ENCODE data around the gene PDXP. TPM values are rescaled to one million over a fixed set of nuclear protein-coding genes. Genes with fewer than 3 reads are reported as not detected.

The PDXP gene
- total and polyA plus RNA-seq, 2 of the 4 experiments (the other 2 are of a cell fraction), result 5.4 to 24.1 TPM

GRCh38 chr22:37675930-37676735 lies 17.6 kb downstream of the PDXP start:
- Histone ChIP-seq H3K27ac (ENCODE audit: insufficient read depth, low read length) (peak overlapping the region; percentile 98), H2BK5ac (ENCODE audit: low read depth, low read length, poor library complexity, severe bottlenecking) (peak overlapping the region; percentile 98), H2AFZ (replicated peaks; ENCODE audit: low read length, poor library complexity) (peak overlapping the region; percentile 77), H3K79me1 (ENCODE audit: low read depth in 1 of 2, low read length in 2 of 2) (peaks cover 12 to 62% of the 10 kb centered on the region in 2 experiments; a peak in 3 of 4 replicates), H3K9ac (ENCODE audit: low read depth, low read length) (peak overlapping the region; percentile 97), H3K4me1 (ENCODE audit: control insufficient read depth, insufficient read depth, low read length) (peaks cover 15% of the 10 kb centered on the region), H3K18ac (ENCODE audit: low read depth, low read length) (peak overlapping the region; percentile 87), H3K9me3 (ENCODE audit: control insufficient read depth, insufficient read depth, low read length) (no peaks in the 10 kb centered on the region), H3K36me3 (ENCODE audit: control insufficient read depth, insufficient read depth, low read length) (peaks cover 28% of the 10 kb centered on the region), H2BK15ac (ENCODE audit: low read depth, low read length) (0 out of 3 replicates have a peak overlapping the region, but pooled peaks have one; percentile 56), H4K5ac (ENCODE audit: low read depth, low read length) (peak overlapping the region; percentile 93), H3K14ac (replicated peaks; ENCODE audit: low read depth, low read length) (peak overlapping the region; percentile 100), H2BK120ac (ENCODE audit: low read depth, low read length) (peak overlapping the region; percentile 87), H3K27me3 (ENCODE audit: control insufficient read depth, insufficient read depth, low read length) (no peaks in the 10 kb centered on the region), H3K23ac (ENCODE audit: low read depth, low read length) (peak overlapping the region; percentile 100), H4K8ac (ENCODE audit: low read depth in 2 of 2, low read length in 2 of 2) (peak overlapping the region; percentile 89 to 93), H3K4me3 (ENCODE audit: insufficient read depth, low read depth, low read length) (peak overlapping the region; percentile 92), H2AK5ac (ENCODE audit: low read depth, low read length) (peak overlapping the region; percentile 99), H3K4ac (ENCODE audit: low read depth, low read length) (peak overlapping the region; percentile 99), H4K91ac (ENCODE audit: insufficient read depth, low read depth, low read length) (peak overlapping the region; percentile 98), H3K4me2 (ENCODE audit: low read depth, low read length) (peak overlapping the region; percentile 89), H2BK20ac (ENCODE audit: low read depth, low read length) (peak overlapping the region; percentile 24), H3K56ac (ENCODE audit: extremely low read depth, insufficient read depth, low read length) (peak overlapping the region; percentile 100), H3K9me1 (ENCODE audit: insufficient read depth, low read length) (no peaks in the 10 kb centered on the region; the same call in 1 of the 2 replicates), H4K20me1 (ENCODE audit: insufficient read depth, low read length) (peaks cover 61% of the 10 kb centered on the region), H2AK9ac (replicated peaks; ENCODE audit: low read depth, low read length, poor library complexity) (peak overlapping the region; percentile 100)
- ChIA-PET CTCF (interaction anchor here (1.2 kb wide), 1 partner anchor 18 kb away, joined by 4 read pairs; no protein-coding TSS in a partner anchor), POLR2A (ENCODE audit: unreplicated experiment) (interaction anchor here (0.7 to 2.8 kb wide), 6 partner anchors 17 to 65 kb away, joined by 3 to 14 read pairs (median 4); partner anchors contain the start of gene PDXP)
- no peak for DNase-seq
- ATAC-seq (ENCODE audit: low read depth), result peak; percentile 1
- WGBS, 2 experiments (ENCODE audit: extremely low coverage in 2 of 2, insufficient read length in 1 of 2), result no CpG with 5 or more reads among the region's 17 CpGs
- BruUV-seq (replicated peaks), result TSS peak; percentile 62
- dilution Hi-C loops (cut with HindIII; ENCODE audit: low sequenced_read_pairs, unreplicated experiment), result no loop called here
- in situ Hi-C loops (cut with MboI; ENCODE audit: low sequenced_read_pairs), result no loop called here
- TF ChIP-seq POLR2A (IDR thresholded peaks at IDR 0.05; ENCODE audit: low read depth, low read length), result no peak
- TF ChIP-seq CHD1 (IDR thresholded peaks at IDR 0.05; ENCODE audit: low read depth, low read length), result peak; percentile 88; the same call in 1 of the 2 replicates
- TF ChIP-seq BHLHE40 (IDR thresholded peaks at IDR 0.05; ENCODE audit: low read depth, low read length), result no peak
- intact Hi-C loops (cut with micrococcal nuclease), result loop anchor here (1.0 to 5.0 kb wide), 2 partner anchors 33 to 129 kb away; no protein-coding TSS in a partner anchor
